AG08395 (cell line): ENCODE measurements around the gene DNAJC5.
"Not testable (repeated sequence)": the region's sequence is repeated elsewhere in the genome, so short reads cannot be mapped to it uniquely, and the experiment has no call there.

Experiments used
- DNase-seq: peaks from one replicate; pipeline ENCODE4 v3.0.0; 2012; ENCODE audit warnings: mixed read lengths, low spot score

The DNAJC5 gene

DNA sequence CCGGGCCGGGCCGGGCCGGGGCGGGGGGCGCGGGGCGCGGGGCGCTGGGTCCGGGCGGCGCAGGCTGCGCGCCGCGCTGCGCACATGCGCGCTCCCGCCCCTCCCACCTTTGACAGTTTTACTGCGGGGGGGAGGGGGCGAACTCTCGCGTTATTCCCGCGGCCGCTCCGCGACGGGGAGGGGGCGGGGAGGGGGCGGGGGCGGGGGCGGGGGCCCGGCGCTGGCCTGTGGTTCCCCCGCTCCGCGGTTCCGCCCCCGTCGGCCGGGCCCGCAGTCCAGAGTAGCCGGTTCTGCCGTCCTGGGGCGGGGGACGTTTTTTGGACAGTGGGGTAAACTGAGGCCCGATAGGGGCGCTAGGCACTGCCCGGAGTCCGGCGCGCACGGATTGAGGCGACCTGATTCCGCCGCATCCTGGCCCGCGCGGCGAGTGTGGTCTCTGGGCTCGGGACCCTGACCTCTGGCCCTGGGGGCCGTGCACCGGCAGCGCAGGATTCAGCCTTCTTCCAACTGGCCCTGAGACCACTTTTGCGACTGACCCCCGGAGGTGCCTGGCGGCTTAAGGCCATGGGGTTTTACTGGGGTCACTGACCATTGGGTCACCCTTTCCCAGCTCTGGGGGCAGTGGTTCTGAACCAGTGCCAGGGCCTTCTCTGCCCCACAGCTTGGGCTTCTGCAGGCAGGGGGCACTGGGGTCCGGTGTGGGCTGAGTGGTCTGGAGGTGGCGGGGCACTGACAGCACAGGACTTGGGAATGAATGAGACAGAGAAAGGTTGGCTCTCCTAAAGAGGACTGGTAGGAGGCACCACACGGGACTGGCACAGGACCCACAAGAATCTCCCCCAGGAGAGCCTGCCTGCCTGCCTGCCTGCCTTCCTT is 75.2 kb downstream of the DNAJC5 start, which contains the start of gene ZNF512B:
TSS of gene ZNF512B (minus strand) at position 93 of the 876 bp plus-strand sequence. CDS start 1,980 bp downstream, outside the sequence.
- DNase-seq: peak; percentile 94

DNA sequence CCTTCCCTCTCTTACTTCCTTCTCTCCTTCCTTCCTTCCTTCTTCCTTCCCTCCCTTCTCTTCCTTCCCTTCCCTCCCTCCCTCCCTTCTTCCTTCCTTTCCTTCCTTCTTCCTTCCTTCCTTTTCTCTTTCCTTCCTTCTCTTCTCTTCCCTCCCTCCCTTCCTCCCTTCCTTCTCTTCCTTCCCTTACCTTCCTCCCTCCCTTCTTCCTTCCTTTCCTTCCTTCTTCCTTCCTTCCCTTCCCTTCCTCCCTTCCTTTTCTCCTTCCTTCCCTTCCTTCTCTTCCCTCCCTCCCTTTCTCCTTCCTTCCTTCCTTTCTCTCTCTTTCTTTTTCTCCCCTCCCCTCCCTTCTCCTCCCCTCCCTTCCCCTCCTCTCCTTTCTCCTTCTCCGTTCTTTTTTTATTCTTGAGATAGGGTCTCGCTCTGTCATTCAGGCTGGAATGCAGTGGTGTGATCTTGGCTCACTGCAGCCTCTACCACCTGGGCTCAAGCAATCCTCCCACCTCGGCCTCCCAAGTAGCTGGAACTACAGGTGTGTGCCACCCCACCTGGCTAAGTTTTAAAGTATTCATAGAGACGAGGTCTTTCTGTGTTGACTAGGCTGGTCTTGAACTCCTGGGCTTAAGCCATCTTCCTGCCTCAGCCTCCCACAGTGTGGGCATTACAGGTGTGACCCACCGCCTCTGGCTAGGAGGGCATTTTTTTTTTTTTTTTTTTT is 75.9 kb downstream of the DNAJC5 start:
- no peak for DNase-seq

DNA sequence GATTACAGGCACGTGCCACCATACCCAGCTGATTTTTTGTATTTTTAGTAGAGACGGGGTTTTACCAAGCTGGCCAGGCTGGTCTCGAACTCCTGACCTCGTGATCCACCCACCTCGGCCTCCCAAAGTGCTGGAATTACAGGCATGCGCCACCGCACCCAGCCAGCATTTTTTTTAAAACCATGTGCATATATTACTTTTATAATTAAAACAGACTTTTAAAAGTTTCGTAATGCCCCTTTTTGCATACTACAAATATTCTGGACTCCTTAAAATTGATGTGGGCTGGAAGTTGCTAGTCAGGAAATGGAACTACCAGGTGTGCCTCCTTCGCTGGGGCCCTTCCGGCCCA is 77.0 kb downstream of the DNAJC5 start:
- not testable (repeated sequence) for DNase-seq

DNA sequence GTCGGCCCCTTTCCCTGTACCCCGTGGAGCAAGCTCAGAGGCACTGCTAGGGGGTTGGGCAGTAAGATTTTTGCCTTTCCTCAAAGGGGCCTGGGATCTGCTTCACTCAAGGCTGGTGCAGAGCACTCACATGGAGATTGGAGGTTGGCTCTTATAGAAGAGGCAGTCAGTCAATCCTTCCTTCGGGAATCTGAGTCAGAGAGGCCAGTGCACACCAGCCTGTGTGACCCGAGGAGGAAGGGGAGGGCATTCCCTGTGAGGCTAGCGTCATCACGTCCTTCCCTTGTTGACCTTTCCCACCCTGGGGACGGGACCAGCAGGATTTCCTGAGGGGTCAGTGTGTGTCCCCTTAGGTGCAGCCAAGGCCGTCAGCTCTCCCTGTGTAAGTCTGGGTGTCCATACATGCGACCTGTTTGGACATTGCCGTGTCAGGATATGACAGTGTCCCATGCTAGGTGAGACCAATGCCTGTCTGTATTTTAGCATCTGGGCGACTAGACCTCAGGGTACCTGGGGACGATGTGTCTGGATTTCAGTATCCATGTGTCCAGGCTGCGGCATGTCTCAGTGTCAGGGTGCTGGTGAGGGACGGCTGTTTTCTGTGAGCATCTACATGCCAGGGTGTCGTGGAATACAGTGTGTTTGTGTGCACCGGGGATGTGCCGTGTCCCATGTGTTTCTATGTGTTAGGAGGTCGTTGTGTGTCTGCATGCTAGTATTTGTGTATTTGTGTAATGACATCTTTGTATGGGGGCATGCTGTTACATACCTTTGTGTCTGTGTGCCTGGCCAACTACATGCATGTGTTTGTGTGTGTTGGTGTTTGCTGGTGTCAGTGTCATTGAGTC is 77.6 kb downstream of the DNAJC5 start:
- no peak for DNase-seq

DNA sequence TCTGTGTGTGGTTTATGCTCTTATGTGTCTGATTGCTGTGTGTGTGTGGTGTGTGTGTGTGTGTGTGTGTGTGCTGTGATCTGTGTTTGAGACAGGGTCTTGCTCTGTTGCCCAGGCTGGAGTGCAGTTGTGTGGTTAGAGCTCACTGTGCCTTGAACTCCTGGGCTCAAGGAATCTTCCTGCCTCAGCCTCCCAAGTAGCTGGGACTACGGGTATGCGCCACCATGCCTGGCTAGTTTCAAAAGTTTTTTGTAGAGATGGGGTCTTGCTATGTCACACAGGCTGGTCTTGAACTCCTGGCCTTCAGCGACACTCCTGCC is 78.2 kb downstream of the DNAJC5 start:
- no peak for DNase-seq

DNA sequence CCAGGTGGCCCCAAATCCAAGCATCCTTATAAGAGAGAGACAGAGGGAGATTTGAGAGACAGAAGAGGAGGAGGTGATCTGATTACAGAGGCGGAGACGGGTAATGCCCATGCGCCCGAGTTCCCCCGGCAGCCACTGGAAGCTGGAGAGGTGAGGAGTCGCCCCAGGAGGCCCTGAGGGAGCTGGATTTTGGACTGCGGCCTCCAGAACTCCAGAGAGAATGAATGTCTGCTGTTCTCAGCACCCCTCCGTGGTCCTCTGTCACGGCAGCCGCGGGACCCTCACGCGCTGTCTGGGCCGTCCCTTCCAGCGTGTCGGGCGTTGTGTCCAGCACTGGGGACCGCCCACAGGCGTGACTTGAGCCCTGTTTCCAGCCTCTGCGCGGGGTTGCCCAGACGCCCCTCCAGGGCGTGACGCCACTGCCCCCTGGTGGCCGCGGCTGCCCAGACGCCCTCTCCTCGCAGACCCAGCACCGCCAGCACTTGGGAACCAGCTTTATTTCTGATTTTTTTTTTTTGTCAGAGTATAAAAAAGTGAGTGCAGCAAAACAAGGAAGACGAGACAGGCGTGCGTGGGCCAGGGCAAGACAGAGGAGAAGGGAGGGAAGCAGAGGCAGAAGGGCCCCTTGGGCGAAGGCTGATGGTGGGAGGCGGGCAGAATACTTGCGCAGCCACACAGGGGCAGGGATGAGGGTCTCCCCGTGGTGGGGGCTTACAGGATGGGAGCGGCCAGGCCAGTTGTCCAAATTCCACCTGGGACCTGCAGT is 78.9 kb downstream of the DNAJC5 start:
- peak; percentile 93 for DNase-seq

DNA sequence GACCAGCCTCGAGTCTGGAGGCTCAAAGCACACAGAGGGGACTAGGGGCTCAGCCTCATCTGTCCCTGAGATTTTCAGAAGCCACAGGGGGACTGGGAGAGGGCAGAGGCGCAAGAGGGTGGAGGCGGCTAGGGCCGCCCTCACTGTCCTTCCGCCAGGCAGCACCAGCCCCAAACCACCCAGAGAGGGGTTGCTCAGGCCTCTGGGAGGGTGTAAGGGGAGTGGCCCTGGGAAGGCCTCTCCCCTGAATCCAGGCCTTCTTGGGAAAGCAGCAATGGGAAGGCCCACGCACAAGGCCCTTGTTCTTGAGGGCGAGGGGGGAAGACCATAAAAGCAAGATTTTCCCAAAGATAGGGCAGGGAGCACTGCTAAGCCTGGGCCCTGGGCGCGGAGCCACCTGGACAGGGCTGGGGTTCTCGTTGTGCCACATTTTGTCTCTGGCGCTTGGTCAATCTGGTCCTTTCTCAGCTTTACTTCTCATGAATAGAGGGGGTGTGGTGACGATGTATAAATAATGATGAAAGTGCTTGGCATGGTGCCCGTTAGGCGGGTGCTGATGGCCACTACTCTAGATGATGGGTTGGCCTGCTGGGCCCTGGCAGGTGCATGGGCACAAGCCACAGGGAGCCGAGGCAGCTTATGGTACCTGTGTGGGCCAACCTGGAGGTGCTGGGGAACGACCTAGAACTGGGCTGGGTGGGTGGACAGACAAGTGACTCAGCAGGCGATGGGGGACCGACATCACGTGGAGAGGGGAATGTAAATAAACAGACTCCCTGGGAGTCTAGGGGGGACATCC is 79.7 kb downstream of the DNAJC5 start:
- DNase-seq: no peak

DNA sequence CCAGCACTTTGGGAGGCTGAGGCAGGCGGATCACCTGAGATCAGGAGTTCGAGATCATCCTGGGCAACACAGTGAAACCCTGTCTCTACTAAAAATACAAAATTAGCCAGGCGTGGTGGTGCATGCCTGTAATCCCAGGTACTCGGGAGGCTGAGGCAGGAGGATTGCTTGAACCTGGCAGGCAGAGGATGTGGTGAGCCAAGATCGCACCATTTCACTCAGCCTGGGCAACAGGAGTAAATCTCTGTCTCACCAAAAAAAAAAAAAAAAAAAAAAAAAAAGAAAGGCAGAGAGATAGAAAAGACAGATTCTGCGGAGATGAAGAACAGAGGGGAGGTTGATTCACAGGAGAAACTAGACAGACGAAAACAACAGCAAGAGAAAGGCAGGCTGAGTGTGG is 81.6 kb downstream of the DNAJC5 start:
- DNase-seq: not testable (repeated sequence)

DNA sequence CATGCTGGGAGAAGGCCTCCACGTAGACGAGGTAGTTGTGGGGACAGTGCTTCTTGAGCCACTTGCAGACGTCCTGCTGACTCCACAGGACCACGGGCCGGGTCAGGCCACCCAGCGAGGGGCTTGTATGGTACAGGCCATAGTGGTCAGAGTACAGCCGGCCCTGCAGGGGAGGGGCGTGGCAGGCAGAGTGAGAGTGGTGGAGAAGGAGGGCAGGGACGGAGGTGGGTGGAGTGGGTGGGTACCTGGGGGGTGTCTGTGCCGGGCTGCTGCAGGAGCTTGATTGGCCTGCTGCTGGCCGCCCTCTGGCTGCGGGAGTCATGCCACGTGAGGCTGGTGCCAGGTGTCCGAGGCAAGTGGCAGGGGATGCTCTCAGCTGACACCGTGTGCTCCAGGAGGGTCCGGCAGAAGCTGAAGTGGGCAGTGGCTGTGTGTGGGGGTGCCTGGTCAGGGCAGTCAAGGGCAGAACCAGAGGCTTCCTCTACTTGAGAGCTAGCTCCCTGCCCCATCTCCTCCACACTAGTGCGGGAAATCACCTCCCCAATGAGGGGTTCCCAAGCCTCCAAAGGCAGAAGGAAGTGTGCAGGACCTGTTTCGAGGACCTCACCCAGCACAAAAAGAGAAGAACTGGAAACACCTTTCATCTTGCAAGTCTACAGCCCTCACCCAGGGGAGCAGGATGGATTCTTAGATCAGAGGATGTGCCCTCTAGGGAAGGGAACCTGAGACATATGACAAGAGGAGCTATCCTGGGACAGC is 82.2 kb downstream of the DNAJC5 start:
- no peak for DNase-seq

DNA sequence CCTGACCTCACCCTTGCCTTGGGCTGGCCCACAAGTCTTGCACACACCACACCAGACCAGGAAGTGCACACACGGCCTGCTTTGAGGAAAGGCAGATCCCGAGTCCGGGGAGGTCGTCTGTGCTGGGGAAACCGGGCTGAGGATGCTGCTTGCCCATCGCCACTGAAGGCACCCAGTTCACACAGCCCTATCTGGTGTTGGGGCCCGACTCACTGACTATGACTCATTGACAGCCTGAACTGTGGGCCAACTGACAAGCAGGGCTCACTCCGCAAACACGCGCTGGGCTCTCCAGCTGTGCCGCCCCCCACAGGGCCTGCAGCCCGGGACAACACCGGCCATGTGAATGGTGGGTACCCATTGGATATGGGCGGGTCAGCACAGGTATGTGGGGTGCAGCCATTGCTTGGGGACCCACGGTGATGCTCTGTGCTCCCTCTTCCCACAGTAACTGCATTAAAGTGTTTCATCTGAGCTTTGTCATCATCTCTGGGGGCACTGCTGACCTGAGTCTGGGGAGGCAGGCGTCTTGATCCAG is 82.9 kb downstream of the DNAJC5 start:
- DNase-seq: peak; percentile 44

DNA sequence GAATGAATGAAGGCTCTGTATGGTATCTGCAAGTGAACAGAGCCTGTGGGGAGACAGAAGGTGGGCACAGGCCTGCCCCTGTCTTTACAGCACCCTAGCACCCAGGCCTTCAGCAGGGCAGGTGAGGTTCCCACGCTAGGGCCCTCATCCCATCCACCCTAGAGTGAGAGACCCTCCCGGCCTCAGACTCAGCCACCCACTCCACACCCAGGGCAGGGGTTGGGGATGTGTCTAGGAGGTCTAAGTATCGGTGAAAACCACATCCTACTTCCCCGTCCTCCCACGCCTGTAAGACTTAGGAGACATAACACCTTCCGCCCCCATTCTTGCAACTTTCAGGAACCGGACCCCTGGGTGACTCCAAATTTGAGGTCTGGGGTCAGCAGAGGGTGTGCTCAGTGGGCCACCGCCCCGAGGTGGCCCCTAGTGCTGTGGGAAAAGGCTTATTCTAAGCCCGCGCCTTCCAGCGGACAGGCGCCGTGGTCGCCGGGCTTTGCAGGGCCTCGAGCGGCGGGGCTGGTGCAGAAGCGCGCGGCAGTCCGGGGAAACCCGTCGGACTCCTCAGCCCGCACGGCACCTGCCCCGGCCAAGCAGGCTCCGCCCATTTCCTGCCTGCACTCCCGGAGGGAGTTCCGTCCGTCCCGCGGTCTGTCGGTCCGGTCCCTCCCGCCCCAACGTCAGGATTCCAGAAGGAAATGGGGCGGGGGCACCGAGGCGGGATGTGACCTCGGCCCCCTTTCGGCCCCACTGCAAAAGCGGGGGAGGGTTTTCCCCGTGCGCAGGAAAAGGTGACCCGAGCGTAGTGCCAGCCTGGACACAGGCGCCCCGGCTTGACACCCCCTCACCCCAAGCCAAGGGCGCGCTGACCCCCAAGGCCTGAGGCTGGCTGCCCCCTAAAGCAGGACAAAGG is 83.6 kb downstream of the DNAJC5 start:
- no peak for DNase-seq

DNA sequence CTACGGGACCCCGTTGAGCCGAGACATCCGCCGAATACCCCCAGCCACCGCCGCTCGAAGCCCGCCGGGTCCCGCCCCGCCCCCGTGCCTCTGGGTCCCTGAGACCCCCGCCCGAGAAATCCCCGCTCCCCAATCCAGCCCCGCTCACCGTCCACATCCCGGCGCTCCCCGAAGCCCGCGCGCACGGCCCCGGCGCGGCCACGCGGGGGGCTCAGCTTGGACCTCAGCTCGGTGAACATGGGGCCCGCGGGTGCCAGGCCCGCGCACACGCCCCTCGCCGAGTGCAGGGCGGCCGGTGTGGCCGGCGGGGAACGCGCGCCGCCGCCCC is 84.3 kb downstream of the DNAJC5 start:
- DNase-seq: no peak

DNA sequence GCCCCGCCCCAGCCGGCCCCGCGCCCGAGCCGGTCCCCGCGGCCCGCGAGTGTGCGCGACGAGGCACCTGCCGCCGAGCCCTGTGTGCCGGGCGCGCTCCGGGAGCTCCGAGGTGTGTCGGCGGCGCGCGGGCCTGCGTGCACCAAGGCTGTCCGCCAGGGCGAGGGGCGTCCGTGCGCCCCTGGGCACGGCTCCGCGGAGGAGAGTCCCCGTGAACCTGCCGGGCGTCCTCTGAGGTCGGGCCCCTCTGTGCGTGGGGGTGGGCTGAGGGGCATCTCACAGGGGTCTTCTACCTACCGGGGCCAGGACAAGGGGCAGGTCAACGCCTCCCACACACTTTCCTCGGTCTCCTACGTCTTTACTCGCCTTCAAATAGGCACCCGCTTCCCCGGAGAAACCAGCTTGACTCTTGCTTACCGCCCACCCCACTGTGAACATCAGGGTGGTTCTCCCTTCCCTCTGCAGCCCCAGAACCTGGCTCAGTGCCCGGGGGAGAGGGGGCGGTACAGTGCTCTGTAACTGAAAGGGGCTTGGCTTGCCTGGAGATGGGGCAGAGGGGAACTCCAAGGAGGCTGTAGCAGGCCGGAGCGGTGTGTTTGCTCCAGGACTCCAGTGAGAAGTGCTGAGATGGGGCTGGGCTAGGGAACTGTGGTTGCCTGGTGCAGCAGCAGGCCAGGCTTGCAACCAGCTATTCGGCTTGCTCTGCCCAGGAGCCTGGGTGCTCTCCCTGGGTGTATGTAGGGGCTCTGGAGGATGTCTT is 84.8 kb downstream of the DNAJC5 start, which contains the start of gene SAMD10:
TSS of gene SAMD10 (minus strand) at position 86 of the 760 bp plus-strand sequence. CDS start 175 bp downstream, outside the sequence.
- DNase-seq: no peak

DNA sequence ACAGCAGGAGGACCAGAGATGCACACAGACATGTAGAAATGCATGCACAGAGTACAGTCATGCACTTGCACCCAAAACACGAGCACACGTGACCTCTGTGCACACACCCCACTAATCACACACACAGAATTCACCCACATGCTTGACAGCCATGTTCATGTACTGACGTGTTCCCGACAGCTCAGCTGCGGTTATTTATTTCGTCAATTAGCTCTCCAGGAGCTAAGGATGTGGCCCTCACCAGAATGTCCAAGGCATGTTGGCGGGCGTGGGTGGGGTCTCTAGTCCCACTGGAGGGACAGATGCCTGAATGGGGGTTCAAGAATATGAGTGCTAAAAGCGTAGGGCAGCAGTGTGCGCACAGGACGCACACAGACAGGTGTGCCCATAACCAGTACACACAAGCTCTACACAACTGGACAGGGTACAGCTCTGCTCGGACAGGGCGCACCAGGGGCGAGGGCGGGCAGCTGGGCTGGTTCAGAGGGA is 85.4 kb downstream of the DNAJC5 start:
- DNase-seq: no peak

DNA sequence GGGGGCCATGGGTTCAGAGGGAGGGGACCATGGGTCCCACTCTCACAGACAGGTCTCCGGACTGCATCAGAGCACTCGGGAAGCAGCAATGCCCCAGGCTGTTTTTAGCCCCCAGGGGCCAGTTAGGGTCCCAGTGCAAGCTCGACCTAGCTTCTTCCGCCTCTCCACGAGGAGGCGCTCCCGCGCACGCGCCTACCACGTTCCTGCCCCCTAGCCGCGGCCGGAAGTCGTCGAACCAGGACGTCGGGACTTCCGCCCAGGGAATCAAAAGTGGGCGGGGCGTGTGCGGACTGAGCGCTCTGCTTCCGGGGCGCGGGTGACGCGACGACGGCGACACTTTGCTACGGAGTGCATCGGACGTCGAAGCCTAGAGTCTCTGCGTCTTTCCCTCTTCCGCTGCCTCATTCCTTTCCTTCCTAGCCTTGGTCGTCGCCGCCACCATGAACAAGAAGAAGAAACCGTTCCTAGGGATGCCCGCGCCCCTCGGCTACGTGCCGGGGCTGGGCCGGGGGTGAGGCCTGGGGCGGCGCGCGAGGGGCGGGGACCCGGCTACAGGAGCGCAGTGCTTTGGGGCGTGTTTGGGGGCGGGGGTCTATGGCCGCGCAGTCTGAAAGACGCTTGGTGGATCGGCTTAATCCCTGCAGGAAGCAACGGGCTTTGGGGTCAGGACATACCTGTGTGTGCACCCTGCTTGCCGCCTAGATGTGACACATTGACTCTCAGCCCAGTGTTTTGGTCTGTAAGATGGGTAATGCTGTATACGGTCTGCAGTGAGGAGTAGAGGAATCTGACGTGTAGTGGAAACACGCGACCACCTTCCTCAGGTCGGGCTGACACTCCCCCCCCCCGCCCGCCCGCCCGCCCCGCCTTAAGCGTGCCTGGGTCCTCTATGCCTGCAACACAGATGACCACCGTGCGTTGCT is 86.1 kb downstream of the DNAJC5 start, which contains the start of gene PRPF6:
TSS of gene PRPF6 (plus strand) at position 327 of the 923 bp plus-strand sequence. CDS start at position 441, 114 bp downstream.
- DNase-seq: peak; percentile 99

DNA sequence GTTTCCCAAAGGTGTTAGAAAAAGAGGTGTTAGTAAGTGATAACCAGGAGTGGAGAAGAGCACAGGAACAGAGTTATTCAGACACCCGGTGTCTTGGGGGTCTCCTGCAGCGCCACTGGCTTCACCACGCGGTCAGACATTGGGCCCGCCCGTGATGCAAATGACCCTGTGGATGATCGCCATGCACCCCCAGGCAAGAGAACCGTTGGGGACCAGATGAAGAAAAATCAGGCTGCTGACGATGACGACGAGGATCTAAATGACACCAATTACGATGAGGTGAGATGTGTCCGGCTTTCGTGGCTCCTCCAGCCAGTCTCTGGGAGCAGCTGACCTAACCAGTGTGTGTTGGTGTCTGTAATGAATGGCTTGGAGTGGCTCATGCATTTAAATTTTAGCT is 88.0 kb downstream of the DNAJC5 start:
- no peak for DNase-seq
